ENCODE measurements around the gene CMBL.
"Not testable (repeated sequence)": the region's sequence is repeated elsewhere in the genome, so short reads cannot be mapped to it uniquely, and the experiment has no call there.

Gene CMBL

DNA sequence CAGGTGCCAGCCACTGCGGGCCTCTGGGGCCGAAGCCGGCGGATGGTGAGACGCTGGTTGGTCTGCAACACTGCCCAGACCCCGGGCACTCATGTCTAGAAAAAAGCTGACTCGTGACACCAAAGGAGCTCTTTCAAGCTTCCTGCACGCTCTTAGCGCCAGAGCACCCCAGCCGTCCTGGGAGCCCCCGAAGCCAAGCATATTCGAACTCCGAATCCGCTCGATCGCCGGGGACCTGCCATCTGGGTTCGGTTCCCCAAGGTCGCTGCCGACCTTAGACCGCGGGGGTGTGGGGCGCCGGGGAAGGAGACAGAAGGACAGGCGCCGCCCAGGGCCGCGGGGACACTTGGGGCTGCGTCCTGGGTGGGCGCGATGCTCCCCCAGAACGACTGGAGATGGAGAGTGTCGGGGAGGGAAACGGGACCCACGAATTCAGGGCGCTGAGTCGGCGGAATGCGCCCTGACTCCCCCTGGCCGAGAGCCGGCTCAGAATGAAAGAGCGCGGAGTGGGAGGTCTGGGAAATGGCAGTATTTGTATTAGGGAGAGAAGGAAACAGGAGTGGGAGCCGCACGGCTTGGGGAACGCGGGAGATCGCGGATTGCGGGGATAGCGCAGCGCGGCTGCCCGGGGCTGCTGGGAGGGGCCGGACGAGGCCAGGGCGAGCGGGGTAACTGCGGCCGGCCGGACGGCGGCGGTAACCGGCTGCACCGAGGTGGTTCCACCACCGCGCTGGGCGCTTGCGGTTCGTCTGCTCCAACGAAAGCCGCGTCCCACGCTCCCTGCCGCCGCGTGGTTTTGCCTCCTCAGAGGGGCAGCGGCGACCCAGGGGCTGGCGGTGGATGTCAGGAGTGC, 25.7 kb upstream of the CMBL start:
- no peak for DNase-seq

DNA sequence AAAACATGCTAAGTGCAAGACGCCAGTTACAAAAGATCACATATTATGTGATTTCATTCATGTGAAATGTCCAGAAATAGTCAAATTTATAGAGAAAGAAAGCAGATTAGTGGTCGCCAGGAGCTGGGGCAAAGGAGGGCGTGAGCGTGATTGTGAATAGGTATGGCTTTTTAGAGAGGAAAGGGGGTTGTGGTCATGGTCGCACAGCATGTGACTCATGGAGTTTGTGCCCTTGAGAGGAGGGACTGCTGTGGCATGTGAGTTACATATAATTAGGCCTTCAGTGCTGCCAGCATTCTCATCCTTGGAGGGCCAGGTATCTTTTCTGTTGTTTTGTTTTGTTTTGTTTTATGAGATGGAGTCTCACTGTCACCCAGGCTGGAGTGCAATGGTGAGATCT, 24.6 kb upstream of the CMBL start:
- DNase-seq: no peak

DNA sequence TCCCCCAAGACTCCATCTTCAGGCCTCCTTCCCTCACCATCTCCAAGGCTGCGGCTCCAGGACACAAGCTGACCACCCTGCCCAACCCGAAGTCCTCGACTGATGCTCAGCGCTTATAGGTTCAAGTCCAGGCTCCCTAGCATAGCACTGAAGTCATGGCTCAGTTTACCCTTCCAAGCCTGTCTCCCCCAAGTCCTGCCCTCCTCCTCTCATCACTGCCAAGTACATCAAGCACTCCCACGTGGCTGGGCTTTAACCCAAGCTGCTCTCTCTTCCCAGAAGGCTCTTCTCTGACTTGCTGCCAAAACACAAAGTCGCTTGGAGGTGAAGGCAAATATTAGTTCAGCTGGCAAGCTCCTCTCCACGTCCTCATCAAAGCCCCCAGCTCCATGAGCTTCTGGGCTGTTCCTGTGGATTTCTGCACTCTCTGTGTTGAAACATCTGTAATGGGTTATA, 23.7 kb upstream of the CMBL start:
- no peak for DNase-seq

DNA sequence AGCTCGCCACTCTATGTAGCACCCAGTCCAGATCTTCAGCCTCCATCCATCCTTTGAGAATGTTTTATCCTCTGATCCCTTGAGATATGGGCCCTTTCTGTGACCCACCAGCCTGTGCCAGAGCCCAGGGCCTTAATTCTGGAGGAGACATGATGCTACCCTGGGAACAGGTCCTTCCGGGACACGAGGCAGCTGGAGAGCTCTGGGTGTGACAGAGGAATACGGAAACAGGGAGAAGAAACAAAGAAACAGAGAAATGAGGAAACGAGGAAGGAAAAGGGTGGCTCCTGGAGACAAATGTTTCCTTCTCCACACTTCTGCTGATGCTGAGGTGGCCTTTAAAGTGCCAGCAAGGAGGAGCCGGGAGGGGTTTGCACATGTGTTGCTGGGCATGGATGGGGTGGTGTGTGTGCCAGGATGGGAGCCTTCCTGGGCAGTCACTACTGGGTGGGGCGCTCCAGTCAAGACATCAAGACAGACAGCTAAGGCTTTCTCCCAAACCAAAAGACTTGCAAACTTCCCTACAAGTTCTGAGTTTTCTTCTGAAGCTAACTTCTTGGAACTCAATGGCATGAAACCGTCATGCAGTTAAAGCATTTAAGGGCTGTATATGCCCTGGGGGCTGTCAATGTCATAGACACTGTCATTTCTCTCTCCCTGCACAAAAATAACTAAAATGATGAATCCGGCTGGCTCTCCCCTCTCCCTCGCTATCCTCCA, 23.0 kb upstream of the CMBL start:
- no peak for DNase-seq

DNA sequence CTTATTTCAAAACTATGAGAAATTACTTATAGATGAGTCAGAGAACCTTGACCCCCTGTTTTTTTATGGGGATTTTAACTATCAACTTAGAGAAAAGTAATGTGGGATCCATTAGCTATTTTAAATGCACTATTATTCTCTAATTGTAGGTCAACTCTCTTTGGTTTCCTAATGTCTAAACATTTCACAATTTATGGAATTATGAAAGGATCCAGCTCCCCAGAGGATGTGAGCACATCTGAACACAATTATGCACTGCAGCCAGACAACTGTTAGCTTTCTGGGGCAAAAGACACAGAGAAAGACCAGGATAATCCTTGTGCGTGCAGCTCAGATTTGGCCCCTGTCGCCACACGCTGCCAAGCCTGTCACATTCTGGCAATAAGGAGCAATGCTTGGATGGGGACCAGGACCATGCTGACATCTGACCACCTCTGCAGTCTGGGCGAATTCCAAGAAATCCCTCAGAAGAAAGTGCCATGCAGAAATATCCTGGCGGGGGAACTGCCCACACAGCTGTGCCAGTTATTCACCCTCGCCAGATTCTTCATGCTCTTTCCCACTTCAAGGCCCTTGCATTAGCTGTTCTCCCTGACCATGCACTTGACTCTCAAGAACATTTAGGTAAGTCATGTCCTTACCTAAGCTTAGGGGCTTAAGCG, 22.2 kb upstream of the CMBL start:
- no peak for DNase-seq

DNA sequence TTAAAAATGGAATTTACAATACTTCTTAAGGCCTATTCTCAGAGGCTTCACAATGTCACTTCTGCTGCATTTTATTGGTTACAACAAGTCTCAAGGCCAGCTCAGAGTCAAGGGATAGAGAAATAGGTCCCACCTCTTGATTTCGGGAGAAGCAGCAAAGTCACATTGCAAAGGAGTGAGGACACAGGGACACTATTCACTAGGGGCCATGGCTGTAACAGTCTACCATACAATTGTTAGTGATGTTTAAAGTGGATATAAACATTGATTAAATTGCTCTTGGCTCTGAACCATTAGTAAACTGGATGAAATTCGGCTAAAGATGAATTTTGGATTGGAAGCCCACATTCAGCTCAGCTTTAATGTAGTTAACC, 21.7 kb upstream of the CMBL start:
- DNase-seq: no peak

DNA sequence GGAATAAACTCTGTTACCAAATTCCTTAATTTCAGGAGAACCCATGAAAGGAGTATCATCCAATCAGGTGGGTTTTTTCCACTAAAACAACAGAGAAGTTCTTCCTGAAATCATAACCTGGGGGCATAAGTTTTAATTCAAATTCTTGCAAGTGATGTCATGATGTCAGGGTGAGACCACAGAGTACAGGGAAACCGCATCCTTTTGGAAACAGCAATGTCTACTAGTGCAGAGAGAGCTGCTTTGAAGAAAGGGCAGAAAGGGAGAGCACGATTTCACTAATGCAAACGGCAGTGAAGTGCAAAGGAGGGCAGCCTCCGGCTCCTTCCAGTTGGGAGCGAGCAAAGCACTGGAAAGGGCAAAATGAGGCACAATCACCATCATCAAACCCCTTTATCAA, 20.6 kb upstream of the CMBL start:
- DNase-seq: no peak

DNA sequence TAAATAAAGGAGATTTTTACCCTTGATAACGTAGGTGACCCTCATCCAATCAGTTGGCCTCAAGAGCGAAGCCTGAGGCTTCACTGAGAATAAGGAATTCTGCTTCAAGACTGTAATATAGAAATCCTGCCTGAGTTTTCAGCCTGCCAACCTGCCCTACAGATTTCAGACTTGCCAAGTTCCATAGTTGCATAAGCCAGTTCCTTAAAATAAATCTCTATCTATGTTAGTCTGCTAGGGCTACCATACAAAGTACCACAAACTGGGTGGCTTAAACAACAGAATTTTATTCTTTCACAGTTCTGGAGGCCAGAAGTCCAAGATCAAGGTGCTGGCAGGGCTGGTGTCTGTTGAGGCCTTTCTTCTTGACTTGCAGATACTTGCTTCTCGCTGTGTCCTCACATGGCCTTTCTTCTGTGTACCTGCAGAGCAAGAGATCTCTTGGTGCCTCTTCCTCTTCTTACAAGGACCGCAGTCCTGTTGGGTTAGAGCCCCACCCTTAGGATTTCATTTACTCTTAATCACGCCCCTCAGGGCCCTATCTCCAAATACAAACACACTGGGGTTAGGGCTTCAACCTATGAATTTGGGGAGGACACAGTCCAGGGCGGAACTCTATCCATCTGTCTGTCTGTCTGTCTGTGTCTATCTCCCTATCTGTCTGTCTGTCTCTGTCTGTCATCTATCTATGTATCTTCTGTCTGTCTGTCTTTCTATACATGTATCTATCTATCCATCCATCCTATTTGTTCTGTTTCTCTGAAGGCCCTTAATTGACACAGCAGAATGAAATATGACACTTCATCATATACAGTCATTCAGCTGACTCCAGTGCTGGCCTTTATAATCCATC, 17.0 kb upstream of the CMBL start:
- DNase-seq: no peak

DNA sequence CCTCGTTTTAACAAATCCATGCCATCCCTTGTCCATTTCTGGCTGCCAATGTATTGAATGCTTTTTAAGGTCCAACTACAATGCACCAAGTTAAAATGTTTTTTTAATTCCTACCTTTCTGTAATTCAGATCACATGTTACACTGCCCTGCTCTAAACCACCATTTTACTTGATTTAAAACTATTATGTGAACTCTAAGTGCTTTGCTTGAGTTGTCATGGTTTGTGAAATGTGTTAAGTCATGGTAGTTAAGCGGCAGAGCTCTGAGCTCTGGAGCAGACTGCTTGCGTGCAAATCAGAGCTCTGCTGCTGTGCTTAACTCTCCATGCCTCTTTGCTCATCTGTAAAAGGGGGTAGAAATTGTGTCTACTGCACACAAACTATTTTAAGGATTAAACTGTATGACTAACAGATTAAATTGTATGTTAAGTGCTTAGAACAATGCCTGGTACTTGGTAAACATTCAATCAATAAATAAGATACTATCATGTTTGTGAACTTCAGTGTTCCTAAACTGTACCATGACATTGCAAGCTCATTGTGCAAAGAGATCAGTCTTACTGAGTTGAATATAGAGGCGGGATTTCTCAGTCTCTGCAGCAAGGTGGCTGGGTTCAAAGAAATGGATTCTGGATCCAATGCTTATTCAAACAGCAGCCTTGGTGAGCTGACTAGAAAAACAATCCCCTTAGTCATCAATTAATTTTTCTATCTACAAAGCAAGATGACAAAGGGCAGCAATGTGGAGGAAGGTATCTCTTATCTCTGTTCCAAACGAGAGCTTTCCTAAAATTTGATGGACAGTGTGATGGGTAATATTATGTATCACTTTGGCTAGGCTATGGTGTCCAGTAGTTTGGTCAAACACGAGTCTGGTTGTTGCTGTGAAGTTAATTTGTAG, 16.1 kb upstream of the CMBL start:
- DNase-seq: no peak

DNA sequence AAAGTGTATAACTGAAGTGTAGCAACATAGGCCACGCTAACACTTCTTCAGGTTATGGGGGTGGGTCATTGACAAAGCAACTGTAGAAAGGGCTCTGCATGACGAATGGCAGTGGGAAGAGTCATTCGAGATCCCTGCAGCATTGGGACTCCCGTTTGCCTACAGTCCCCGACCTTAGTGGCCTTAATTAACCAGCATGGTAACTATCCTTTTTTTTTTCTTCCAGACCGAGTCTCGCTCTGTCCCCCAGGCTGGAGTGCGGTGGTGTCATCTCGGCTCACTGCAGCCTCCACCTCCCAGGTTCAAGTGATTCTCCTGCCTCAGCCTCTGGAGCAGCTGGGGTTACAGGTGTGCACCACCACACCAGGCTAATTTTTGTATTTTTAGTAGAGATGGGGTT, 14.2 kb upstream of the CMBL start:
- DNase-seq: no peak

DNA sequence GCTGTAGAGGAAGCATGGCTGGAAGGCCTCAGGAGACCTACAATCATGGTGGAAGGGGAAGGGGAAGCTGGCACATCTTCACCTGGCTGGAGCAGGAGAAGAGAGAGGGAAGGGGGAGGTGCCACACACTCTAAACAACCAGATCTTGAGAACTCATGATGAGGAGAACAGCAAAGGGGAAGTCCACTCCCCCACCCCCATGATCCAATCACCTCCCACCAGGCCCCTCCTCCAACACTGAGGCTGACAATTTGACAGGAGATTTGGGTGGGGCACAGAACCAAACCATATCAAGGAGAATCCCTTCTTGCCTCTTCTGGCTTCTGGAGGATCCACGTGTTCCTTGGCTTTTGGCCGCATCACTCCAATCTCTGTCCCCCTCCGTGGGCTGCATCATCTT, 13.1 kb upstream of the CMBL start:
- no peak for DNase-seq

DNA sequence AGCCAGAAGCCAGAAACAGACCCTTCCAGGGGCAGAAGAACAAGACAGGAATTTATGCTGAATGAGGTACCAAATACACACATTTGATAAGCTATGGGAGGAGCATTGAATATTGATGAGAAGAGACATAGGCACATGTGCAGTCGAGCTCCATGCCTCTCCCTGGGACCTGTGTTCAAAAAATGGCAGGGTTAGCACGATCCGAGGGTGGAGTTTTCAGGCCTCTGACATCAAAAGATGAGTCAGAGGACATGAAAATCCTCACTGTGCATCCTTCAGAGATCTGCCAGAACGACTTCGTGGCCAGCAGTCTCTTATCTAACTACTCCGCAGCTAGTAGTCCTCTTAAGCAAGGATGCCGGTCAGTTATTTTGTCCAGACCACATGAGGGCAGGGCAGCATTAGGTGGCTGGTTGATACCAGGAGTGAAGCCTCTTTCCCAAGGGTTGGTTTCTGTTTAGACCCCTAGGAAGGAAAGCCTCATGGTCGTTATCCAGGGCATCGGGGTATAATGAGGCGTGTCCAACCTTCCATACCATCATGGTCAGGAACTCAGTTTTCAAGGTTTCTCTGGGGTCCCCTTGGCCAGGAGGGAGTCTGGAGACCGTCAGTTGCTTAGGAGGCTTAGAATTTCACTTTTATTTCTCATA, 11.6 kb upstream of the CMBL start:
- no peak for DNase-seq

DNA sequence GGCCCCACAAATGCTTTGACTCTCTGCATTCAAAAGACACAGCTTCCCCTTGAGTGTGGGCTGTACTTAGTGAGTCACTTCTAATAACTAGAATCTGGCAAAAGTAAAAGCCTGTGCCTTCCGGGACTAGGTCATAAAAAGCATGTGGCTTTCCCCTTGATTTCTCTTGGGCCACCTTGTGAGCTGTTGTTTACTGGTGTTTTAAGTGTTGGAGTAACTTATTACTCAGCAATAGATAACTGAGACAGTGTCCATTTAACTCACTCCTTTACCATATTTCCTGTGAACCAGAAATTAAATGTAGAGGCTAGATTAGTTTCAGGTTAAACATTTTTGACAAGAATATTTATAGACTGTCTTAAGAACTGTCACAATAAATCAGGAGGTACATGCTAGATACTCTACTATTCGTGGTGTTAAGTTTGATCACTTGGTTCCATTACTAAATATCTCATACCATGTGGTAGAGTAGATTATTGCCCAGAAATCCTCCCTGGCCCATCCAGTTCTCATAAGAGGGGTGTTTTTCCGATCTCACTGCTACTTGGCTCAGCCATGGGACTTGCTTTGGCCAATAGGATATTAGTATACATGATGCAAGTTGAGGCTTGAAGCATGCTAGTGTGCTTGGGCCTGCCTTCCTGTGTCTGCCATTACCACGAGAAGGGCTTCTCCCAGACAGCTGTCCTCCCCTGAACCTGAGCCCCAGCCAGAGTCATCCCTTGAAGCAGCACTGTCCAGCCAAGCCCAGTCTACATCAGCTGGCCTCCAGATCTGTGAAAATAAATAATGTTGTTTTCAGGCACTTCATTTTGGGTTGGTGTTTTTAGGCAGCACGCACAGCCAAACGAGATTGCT, 10.4 kb upstream of the CMBL start:
- DNase-seq: no peak

DNA sequence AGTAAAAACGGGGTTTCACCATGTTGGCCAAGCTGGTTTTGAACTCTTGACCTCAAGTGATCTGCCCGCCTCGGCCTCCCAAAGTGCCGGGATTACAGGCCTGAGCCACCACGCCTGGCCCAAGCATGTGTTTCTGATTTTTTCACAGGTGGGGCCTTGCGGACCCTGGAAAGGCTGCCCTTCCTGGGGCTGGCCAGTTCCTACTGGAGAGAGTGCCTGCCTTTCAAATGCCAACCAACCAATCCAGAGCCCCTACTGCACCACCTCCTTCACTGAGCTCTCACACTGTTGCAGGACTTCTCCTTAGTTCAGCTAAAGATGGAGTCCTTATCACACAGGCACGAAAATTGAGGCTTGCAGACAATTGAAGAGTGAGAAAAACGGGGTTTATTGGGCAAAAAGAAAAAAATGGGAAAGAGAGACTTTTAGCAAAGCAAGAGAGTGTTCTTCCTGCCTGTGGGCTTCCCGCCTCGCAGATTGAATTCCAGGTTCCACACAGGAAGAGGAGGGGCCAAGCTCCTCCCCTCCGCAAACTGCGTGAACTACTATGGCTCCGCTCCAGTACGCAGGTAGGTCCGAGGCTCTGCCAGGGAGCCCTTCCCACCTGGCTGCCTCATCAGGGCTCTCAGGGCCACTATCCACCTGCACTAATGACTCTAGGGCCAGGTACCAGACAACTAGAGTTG, 8.3 kb upstream of the CMBL start:
- DNase-seq: no peak

DNA sequence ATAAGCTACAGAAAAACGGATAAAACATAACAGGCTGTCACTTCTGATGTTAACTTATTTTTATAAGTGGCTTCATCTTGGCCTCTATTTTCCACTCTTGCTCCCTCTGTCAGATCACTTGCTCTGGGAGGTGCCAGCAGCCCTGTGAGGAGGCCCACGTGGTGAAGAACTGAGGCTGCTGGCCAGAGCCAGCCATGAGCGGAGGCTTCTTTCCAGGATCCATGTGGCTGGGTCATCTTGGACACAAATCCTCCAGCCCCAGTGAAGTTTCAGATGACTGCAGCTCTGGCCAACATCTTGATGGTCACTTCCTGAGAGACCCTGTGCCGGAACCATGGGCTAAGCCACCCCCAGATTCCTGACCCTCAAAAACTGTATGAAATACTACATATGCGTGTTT, 7.5 kb upstream of the CMBL start:
- no peak for DNase-seq

DNA sequence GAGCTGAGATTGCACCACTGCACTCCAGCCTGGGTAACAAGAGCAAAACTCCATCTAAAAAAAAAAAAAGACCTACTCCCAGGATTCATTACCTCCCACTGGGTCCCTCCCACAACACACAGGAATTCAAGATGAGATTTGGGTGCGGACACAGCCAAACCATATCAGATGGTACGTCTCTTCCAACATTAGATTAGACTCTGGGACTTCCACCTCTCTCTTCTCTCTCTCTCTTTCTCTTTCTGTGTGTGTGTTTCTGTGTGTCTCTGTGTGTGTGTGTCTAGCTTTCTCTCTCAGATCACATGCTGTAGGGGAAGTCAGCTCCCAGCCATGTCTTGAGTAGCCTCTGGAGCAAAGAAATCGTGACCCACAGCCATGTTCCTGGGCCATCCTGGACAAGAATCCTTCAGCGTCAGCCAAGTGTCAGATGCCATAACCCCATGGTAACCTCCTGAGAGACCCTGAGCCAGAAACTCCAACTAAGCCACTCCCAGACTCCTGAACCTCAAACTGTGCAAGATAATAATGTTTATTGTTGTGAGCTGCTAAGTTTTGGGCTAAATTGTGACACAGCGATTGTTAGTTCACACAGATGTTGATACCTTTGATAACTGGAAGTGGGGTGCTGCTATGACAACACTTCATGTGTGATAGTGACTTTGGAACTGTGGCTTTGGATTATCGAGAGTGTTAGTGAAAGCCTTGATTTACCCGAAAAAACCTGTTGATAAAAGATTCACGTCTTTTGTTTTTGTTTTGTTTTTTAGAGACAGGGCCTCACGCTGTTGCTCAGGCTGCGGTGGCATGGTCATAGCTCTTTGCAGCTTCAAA, 4.1 kb upstream of the CMBL start:
- no peak for DNase-seq

DNA sequence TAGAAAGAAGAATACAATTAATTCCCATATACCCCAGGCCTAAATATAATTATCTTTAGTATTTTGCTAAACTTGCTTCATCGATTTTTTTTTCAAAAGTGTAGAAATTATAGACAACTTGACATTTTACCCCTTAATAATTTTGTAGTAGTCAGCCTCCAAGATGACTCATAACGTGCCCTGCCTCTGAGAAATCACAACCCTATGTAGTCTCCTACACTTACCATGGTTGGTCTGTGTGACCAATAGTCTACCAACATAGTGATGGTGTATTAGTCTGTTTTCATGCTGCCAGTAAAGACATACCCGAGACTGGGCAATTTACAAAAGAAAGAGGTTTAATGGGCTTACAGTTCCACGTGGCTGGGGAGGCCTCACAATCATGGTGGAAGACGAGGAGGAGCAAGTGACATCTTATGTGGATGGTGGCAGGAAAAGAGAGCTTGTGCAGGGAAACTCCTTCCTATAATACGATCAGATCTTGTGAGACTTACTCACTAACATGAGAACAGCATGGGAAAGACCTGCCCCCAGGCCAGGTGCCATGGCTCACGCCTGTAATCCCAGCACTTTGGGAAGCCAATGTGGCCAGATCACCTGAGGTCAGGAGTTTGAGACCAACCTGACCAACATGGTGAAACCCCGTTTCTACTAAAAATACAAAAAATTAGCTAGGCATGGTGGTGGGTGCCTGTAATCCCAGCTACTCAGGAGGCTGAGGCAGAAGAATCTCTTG, 3.3 kb upstream of the CMBL start:
- DNase-seq: not testable (repeated sequence)

All from NCI-H524 treated with DMSO at 0.1 percent for 48 hours (cell line).